Measurements from ENCODE around the gene COX7A2.
A peak's percentile ranks its signal among the peaks of the same experiment; 100 is the strongest.

Gene COX7A2

DNA sequence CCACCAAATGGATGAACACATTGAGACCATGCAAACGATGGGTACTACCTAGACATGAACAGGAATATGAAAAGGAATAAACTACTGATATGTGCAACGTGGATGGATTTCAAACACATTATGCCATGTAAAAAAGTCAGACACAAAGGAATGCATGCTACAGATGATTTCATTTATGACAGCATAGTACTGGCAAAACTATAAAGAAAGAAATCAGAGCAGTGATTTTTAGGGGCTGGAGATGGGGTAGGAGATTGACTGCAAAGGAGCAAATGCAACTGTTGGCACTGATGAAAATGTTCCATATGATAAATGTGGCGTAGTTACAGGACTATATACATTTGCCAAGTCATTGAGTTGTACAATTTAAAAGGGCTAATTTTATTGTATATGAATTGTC lies 24.3 kb downstream of the COX7A2 start:
- DNase-seq = no peak

DNA sequence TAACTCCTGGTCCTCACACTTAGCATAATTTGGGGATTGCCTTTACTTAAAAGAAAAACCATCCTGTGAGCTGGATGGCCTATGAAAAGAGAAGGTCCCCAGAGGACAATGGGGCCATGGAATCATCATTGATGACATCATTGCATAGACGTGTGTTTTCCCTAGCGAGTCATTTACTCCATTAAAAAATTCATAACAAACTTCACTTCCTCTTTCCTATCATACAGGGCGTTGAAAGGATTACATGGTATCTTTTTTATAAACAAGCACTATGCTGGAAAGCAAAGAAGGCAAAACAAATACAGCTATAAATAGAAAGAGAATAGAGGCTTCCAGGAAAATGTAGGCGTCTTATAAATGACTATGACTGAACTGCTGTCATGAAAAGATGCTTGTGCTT lies 26.4 kb downstream of the COX7A2 start:
- DNase-seq = no peak

DNA sequence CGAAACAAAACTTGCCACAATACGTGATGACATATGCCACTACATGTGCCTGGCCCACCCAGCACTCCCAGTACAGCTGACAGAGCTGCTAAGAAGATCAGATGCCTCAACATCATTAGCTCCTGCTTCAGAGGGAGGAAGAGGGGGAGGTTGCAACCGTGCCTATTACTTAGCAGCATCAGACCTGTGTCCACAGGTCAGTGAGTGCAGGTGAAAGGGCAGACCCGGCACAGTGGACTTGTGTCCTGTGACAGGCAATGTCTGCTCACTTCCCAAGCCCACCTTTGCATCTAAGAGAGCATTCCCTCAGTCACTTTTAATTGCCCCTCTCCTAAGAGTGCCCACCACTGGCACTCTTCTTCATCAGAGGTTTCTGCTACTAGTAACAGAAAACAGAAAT lies 28.3 kb downstream of the COX7A2 start:
- no peak for DNase-seq

DNA sequence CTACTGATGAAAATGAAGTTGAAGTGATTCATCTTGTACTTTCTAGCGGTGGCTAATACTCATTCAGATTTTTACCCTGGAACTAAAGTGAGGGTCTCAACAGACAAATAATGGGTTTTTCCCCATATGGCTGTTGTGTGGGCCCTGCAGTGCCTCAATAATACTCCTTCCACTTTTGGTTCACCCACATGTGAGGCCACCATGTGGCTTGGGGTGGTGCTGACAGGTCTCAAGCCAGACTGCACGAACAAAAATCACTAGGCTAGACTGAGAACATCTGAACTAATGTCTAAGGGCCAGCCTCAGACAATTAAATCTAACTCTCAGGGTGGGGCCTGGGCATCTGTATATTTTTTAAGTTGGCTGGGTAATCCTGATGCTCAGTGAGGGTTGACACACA lies 29.9 kb downstream of the COX7A2 start:
- peak; percentile 17 for DNase-seq

DNA sequence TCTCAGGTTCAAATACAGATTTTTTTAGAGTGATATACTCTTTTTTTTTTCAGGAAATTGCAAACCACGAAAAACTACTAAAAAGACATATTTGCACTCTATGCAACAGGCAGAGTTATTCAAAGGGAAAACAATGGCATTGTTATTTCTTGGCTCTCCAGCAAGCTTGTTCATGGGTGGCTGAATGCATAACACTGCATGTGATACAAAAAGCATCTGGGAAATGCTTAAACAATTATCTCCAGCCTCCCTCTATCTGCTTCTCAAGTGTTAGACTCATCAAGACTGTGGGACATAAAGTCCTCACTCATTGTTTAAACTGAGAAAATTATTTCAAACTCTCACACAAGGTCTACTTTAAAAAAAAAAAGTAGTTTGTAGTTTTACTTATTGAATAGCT lies 30.5 kb downstream of the COX7A2 start:
- no peak for DNase-seq

DNA sequence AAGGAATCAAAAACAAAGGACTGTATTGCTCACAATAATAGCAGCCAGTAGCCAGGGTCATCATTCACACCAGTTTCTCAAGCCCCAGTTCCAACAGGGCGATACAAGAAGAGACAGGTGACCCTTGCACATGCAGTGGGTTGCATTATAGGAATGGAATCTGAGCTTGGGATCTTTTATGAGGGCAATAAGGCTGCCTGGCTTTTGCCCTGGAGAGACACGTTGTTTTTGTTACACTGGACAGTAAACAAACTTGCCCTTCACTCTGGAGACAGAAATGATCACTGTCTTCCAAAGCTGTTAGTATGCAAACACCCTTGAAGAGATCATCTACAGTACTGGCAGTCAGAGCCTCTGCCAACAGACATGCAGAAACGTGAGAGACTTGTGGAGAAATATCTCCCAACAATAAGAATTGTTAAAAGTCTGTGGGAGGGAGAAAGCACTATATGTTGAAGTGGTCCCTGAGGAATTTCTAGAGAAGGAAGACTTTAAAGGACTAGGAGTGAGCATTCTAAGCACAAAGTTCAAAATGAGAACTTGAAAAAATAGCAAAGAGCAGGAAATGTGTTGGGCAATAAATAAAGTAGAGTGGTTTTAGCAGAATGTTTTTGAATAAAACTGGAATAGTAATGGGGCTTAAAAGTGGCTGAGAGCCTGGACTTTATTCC lies 31.5 kb downstream of the COX7A2 start:
- no peak for DNase-seq

DNA sequence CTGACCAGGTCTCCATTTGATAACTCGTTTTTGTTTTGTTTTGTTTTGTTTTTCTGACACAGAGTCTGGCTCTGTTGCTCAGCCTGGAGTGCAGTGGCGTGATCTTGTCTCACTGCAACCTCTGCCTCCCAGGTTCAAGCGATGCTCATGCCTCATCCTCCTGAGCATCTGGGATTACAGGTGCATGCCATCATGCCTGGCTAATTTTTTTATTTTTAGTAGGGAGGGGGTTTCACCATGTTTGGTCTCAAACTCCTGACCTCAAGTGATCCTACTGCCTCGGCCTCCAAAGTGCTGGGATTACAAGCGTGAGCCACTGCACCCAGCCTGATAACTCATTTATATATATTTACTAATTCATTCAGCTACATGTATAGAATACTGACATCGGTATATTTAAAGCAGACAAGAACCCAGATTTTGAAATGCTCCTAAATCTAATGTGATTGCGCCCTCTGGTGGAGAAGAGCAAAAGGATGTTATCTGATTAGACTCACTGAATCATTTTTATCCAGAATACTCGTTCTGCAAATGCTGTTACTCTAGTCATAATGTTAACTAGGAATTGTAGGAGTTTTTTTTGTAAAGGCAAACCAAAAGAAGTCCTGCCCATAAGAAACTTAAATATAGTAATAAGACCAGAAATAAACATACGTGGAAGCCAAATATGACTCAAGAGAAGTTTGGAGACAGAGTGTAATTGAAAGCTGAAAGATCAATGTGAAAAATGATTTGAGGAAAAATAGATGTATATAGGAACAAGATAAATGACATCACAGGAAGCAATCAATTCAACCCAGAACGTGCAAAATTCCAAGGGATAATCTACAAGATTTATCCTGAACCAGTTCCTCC lies 32.5 kb downstream of the COX7A2 start:
- DNase-seq = peak; percentile 55

DNA sequence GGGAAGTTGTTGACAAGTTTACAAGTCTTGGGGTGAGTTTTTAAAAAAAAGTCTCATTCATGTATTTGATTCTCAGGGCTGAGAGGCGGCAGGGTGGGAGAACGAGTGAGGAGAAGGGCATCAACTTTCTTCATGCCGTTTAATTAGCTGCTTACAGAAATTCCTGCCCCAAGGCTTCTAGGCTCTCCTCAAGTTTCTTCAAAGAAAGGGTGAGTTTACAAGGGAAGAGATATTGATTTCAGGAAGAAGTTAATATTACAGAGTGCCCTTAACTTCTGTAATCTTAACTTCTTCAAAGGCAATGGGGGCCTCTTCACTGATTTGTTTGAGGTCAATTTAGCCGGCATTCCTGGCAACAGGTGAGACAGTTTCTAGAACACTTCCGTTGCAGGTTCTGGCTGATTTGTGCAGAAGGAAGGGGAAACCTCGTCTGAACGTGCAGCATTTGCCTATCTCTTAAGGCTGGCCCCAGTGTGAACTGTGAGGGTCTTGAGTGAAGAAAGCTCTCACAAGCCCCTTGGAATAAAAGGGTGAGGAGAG lies 34.3 kb downstream of the COX7A2 start:
- no peak for DNase-seq

DNA sequence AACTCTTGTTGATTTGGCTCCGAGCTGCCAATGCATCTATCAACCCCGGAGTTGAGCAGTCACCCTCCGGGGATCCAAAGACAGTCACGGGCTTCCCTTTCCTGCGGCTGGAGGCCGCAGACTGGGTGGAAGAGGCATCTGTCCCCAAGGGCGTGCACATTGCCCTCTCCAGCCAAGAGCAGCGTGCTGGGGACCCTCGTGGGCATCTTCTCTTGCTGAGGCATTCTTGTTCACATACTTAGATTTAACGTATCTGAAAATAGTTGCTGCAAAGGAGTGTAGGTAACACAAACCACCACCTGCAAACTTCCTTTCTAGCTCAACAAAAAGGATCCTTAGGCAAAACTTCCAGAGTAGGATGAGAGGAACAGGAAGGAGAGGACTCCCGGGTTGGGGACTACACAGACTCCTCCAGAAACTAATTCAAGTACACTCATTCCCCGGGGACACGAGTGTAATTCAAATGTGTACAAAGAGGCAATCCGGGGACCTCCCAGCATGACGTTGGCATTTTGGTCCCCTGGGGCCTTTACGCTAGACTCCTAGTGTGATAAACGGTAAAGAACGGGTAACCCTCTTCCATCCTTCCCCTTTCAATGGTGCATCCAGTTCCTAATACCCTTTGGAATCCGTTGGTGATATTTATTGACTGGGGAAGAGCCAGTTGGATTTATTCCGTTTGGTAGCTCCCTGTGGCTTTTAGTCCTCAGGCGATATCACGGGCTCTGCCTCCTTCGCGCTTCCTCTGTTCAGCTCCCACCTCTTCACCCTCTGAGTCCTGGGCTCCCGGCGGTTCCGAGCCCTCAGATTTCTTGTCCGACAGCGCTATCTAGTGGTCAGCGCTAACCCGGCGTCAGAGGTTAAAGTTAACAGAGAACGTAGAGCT lies 35.1 kb downstream of the COX7A2 start:
- DNase-seq = peak; percentile 89

DNA sequence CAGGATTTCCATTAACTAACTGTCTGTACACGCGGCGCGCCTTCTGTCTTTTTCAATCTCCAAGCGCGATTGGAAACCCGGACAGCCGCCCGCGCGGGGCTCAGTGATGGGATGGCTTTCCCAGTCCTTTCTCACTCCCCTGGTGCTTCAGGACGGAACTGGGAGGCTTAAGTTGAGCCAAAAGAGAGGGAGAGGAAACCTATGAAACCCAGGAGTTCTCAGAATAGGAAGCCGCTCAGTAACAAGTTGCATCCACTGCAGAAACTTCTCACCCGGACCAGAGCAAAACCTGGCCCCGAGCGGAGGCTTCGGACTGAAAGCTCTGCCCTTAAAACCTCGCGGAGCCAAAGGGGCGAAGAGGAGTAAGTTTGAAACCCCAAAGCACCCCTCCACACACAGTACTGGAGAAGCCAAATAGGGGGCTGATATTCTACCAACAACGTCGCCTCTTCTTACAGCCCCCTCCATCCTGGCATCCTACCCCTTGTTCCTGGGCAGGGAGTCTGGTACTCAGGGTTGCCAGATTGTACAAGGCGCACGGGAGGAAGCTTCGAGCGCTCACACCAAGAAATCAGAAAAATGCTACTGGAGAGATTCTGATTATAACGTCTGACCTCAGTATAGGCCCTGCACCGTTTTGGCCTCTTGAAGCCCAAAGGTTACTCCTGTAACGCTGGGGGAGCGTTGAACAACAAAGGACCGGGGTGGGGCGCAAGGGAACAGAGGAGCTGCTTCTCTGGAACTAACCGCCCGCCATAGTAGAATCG lies 36.8 kb downstream of the COX7A2 start:
- DNase-seq = peak; percentile 16

DNA sequence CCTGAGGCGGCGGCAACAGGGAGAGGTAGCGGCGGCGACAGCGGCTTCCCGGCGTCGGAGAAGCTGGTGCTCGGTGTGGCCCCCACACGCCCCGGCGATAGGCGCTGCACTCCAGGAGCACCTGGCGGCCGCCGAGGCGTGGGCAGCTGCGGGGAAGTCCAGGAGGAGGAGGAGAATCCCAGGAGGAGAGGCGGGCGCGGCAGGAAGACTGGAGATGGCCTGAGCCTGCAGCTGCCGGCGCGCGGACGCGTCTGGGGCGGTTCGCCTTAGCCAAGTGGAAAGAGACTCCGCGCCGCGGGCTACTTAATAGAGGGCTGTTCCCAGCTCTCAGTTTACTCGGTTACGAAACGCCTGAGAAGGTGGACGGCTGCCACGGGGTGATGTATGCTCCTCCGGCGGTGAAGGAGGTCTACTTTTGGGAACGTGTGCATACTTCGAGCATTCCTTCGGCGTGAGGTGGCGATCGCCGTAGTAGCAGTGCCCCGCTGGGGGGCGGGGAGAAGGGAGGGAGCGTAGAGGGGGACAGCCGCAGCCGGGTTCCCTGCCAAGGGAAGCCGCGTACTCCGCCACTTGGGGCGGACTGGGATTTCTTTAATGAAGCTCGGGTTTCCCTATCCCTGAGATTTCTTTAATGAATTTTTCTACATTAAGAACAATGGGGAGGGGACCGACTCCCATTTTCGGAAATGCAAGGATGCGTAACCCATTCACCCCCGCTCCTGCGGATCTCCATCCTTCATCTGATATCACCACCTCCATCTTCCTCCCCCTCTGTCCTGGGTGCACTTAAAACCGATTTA lies 37.6 kb downstream of the COX7A2 start, which contains the start of gene COL12A1:
TSS of gene COL12A1 (minus strand) at position 278 of the 800 bp plus-strand sequence. CDS start 3,261 bp downstream, outside the sequence.
- DNase-seq = peak; percentile 42

DNA sequence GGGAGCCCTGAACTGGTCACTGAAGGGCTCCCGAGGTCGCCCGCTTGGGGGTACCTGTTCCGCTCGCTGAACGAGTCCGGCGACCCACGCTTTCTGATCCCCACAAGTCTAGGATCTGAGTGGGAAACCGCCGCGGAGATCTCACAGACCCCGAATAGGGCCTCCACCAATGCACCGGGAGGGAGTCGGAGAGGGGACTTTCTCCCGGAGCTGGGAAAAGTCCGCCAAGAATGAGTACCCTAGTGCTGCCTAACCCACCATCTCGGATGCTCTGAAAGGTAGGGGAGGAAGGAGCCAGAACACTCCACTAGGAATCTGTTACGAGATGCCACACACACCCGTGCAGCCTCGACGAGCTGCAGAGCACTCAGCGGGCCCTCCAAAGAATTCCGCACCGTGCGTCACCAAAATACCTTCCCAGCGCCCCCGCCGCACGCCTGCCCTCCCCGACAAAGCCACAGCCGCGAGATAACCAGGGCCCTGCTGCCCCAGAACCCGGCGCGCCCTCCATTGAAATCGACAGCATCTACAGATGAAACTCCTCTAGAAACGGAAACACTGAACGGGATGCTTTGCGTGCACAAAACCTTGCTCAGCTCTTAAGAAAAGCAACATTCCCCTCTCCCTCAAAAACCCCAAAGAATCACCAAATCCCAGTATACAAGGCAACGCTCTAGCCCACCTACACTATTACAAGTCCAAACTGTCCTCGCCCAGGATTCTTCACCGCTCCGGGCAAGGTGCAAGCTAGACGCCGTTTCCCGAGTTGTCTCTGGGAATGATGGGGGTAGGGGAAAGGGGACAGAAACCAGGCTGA lies 38.4 kb downstream of the COX7A2 start:
- DNase-seq = peak; percentile 22

DNA sequence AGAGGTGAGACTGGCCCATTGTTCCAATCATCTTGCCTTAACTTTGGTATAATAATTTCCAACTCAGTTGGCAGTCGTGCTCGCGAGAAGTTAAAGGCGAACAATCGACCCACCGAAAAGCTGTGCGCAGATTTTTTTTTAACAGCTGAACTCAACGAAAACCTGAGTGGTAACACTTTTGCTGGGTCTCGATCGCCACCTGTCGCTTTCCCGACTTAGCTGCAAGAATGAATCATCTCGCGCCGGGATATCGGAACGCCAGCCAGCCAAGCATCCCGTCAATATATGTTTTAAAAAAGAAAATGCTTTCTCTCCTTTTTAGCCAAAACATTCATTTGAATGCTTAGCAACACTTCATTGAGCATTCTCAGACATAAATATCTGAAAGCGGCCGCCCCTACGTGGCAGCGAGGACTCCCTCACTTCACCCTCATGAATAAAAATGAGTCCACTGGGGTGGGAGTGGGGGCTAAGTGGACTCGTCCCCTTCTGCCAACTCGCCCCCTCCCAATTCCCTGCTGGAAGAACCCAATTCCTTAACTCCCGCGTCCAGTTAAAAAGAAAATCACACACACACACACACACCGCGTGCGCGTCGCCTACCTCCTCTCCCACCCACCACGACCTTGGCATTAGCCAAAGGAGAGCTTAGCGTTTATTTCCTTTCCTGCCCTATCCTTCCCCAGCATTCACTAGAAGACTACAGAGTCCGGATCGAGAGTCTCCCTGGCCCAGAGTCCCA lies 39.2 kb downstream of the COX7A2 start:
- peak; percentile 68 for DNase-seq

DNA sequence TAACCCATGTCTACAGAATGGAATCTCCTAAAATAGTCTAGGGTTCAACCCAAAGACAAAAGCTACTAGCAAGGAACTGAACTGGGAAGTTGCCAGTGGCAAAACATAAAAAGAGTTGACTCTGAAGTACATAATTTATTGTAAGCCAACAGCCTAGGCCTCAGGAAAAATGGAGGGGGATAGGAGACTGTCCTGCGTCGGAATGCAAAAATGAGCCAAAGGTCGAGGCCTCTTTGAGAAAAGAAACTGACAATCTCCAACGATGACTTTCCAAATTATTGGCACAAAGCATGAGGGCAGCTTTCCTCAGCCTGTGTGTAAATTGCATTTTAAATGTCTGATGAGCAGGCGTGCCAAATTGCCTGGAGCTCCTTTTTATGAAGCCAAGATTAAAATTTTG lies 39.9 kb downstream of the COX7A2 start:
- DNase-seq = no peak

DNA sequence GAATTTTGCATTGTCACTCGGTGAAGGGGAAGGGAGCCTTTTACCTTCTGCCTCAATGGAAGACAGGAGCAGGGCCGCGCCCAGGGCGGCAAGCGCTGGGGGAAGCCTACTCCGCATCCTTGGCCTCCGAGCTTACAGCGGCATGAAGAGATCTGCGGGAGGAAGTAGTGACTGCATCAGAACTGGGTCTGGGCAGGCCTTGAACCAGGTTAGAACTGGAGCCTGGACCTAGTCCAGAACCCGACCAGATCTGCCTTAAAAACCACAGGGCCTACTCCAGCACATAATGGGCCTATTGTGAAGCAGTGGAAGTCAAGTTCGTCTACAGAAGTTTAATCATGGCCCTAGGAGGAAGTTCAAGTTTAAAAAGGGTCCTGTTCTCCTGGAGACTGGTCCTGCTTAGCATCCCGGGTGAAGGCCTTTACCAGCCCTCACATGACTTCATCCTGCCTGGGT lies 40.9 kb downstream of the COX7A2 start:
- DNase-seq = no peak

DNA sequence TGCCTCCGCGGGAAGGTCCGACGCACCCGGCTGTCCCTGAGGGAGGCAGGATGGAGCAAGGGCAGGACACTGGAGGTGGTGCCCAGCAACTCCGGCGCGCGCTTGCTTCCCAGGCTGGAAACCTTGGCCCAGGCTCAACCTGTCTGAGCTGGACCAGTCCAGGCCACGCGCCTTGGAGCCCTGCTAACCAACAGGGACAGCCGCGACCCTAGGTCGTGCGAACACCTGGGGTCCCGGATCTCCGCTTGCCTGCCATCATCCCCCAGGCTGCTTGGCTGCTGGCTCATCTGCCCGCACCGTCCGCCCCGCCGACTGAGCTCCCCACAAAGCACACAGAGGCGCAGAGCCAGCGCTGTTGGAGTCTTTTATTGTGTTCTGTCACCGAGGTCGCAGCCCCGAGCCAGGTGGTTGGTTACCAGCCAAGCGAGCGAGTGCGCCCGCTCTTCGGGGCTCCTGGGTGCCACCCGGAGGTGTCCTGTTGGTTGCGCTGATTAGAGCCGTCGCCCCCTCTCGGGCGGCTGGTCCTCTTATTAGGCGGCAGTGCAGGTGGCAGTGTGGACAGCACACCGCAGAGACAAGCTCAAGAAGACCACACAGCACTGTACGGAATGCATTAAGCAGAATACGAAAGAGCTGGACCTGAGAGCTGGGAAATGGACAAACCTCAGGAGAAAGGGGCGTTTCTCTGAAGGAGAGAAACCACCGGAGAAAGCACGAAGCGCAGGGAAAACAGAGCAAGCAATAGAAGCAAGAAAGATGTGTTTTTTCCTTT lies 41.5 kb downstream of the COX7A2 start:
- peak; percentile 11 for DNase-seq

DNA sequence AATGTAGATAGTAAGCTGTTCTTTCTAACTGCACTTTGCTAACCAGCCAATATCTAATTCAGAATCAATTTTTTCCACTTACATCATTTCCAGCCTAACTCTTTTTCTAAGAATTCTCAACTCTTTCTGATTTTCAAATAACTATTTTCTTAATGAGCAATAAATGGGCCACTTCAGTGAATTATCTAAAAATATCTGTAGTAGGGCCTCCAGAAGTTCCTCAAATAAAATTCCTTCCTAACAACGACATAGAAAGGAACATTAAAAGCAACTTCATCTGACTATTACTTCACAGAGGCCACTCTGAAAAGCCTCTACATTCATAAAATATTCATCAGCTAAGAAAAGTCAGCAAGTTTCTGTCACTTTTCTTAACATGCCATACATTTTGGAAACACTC lies 42.6 kb downstream of the COX7A2 start:
- no peak for DNase-seq

DNA sequence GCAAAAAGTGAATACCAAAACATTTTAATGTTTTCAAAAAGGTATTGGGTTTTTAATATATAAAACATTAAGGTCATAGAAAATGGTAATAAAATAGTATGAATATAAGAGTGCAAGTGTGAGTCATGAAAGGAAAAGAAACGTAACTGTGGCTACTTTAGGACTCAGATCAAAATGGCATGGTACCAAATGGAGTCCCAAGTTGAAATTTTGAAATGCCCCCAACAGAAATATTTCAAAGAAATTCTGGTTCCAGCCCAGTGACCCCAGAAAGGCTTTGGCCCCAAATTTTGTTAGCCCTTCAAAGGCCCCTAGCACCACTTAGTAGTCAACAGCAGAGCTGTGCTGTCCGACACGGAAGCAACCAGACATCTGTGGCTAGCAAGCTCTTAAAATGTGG lies 43.7 kb downstream of the COX7A2 start:
- DNase-seq = no peak

Measured in activated CD4-positive, alpha-beta T cell treated with anti-CD3 and anti-CD28 coated beads for 48 hours (primary cell).